Lower leg skin (tissue), 3 donors: ENCODE measurements around the gene CHRNA5.

Experiments
- CTCF ChIP-seq, 3 donors: fragments of 450-650 bp; IDR thresholded peaks; one replicate each; pipeline ENCODE4 v1.5.1; 2016; ENCODE audit warnings: antibody characterized with exemption in 3 of 3, mild to moderate bottlenecking in 3 of 3, moderate library complexity in 2 of 3
- POLR2A ChIP-seq, 2 donors: fragments of 450-650 bp; IDR thresholded peaks; one replicate each; pipeline ENCODE4 v1.6.1; 2016 to 2017; ENCODE audit warnings: antibody characterized with exemption in 2 of 2, mild to moderate bottlenecking in 1 of 2, moderate library complexity in 1 of 2

- TF ChIP-seq POLR2A (IDR thresholded peaks at IDR 0.05): no peak
- no peak for TF ChIP-seq CTCF (IDR thresholded peaks at IDR 0.05)
Observed at GRCh38 chr15:78623786-78624497, 58.6 kb downstream of the CHRNA5 start.
